Ectodermal cell (in vitro differentiated cells): ENCODE results near the gene FLNB.

ENCODE experiments used
- H3K27ac ChIP-seq: 2 replicates; pipeline ENCODE4 v1.7.0; 2013; ENCODE audit warnings: mild to moderate bottlenecking, low read depth, low read length; ENCODE audit not compliant: insufficient read depth, poor library complexity, severe bottlenecking
- H3K27me3 ChIP-seq: 2 replicates; pipeline ENCODE4 v1.7.0; 2013; ENCODE audit warnings: mild to moderate bottlenecking, low read length; ENCODE audit not compliant: insufficient read depth, control insufficient read depth, poor library complexity, severe bottlenecking
- H3K36me3 ChIP-seq: one replicate; pipeline ENCODE4 v1.7.0; 2013; ENCODE audit warnings: low read length; ENCODE audit not compliant: control insufficient read depth, insufficient read depth
- H3K4me1 ChIP-seq: one replicate; pipeline ENCODE4 v1.7.0; 2013; ENCODE audit warnings: low read length; ENCODE audit not compliant: control insufficient read depth, insufficient read depth
- H3K4me3 ChIP-seq: 2 replicates; pipeline ENCODE4 v1.7.0; 2013; ENCODE audit warnings: low read depth, low read length, control low read depth; ENCODE audit not compliant: insufficient read depth
- H3K9me3 ChIP-seq: 2 replicates; pipeline ENCODE4 v1.7.0; 2013; ENCODE audit warnings: mild to moderate bottlenecking, low read length, moderate library complexity; ENCODE audit not compliant: control insufficient read depth
- WGBS, 2 experiments: methylation state at CpG; one replicate each; pipeline ENCODE4 v1.1.7; 2013; ENCODE audit warnings: missing lambda C conversion rate in 2 of 2; 5-methylcytosine and 5-hydroxymethylcytosine counted together

Gene FLNB

GRCh38 chr3:58064923-58065638 is 56.9 kb downstream of the FLNB start:
- no peaks in the 10 kb centered on the region for H3K36me3 ChIP-seq
- no peaks in the 10 kb centered on the region for H3K9me3 ChIP-seq
- H3K27me3 ChIP-seq, result no peaks in the 10 kb centered on the region
- H3K4me3 ChIP-seq, result no peak overlapping the region
- no peak overlapping the region for H3K27ac ChIP-seq
- 94 to 96% methylated on average over 10 of the region's 10 CpGs for WGBS, 2 experiments
- peaks cover 16% of the 10 kb centered on the region for H3K4me1 ChIP-seq

- Histone ChIP-seq H3K27me3 (no peaks in the 10 kb centered on the region), H3K4me1 (peaks cover 16% of the 10 kb centered on the region), H3K27ac (no peak overlapping the region), H3K4me3 (no peak overlapping the region), H3K36me3 (no peaks in the 10 kb centered on the region), H3K9me3 (no peaks in the 10 kb centered on the region)
- 59 to 63% methylated on average over 6 of the region's 6 CpGs for WGBS, 2 experiments
Measured at GRCh38 chr3:58065700-58066167, 57.5 kb downstream of the FLNB start.

- H3K27ac ChIP-seq, result no peak overlapping the region
- H3K4me3 ChIP-seq, result no peak overlapping the region
- no peaks in the 10 kb centered on the region for H3K36me3 ChIP-seq
Measured at GRCh38 chr3:58066842-58067241, 58.6 kb downstream of the FLNB start.

GRCh38 chr3:58068122-58068809 is 60.0 kb downstream of the FLNB start:
- H3K9me3 ChIP-seq, result no peaks in the 10 kb centered on the region
- no peaks in the 10 kb centered on the region for H3K36me3 ChIP-seq
- no peak overlapping the region for H3K4me3 ChIP-seq
- H3K27me3 ChIP-seq, result no peaks in the 10 kb centered on the region
- H3K27ac ChIP-seq, result no peak overlapping the region
- peaks cover 5% of the 10 kb centered on the region for H3K4me1 ChIP-seq
- WGBS, 2 experiments, result 87 to 91% methylated on average over 2 of the region's 2 CpGs

More at GRCh38 chr3:58066842-58067241, 58.6 kb downstream of the FLNB start:
- peaks cover 16% of the 10 kb centered on the region for H3K4me1 ChIP-seq
- no peaks in the 10 kb centered on the region for H3K27me3 ChIP-seq
- no peaks in the 10 kb centered on the region for H3K9me3 ChIP-seq
- 61 to 62% methylated on average over 3 of the region's 3 CpGs for WGBS, 2 experiments

- Histone ChIP-seq H3K36me3 (no peaks in the 10 kb centered on the region), H3K27me3 (no peaks in the 10 kb centered on the region), H3K4me1 (no peaks in the 10 kb centered on the region), H3K4me3 (no peak overlapping the region), H3K9me3 (no peaks in the 10 kb centered on the region), H3K27ac (no peak overlapping the region)
- WGBS, 2 experiments, result 78 to 89% methylated on average over 6 to 7 of the region's 7 CpGs
Measured at GRCh38 chr3:58071480-58071971, 63.3 kb downstream of the FLNB start.

- H3K27me3 ChIP-seq, result no peaks in the 10 kb centered on the region
- H3K4me1 ChIP-seq, result no peaks in the 10 kb centered on the region
- 87 to 90% methylated on average over 14 of the region's 14 CpGs for WGBS, 2 experiments
- H3K36me3 ChIP-seq, result no peaks in the 10 kb centered on the region
- H3K9me3 ChIP-seq, result no peaks in the 10 kb centered on the region
- no peak overlapping the region for H3K4me3 ChIP-seq
- no peak overlapping the region for H3K27ac ChIP-seq
Measured at GRCh38 chr3:58072052-58072762, 64.0 kb downstream of the FLNB start.

- no peaks in the 10 kb centered on the region for H3K27me3 ChIP-seq
- H3K4me1 ChIP-seq, result no peaks in the 10 kb centered on the region
- 90 to 99% methylated on average over 3 of the region's 3 CpGs for WGBS, 2 experiments
- H3K27ac ChIP-seq, result no peak overlapping the region
- no peaks in the 10 kb centered on the region for H3K9me3 ChIP-seq
- H3K36me3 ChIP-seq, result no peaks in the 10 kb centered on the region
- H3K4me3 ChIP-seq, result no peak overlapping the region
Measured at GRCh38 chr3:58072763-58073130, 64.5 kb downstream of the FLNB start.

- Histone ChIP-seq H3K4me3 (no peak overlapping the region), H3K27me3 (no peaks in the 10 kb centered on the region), H3K27ac (no peak overlapping the region), H3K4me1 (no peaks in the 10 kb centered on the region), H3K9me3 (no peaks in the 10 kb centered on the region), H3K36me3 (no peaks in the 10 kb centered on the region)
- 96% methylated on average over 8 of the region's 8 CpGs for WGBS, 2 experiments
Measured at GRCh38 chr3:58073301-58074108, 65.3 kb downstream of the FLNB start.

- H3K27ac ChIP-seq, result no peak overlapping the region
- H3K9me3 ChIP-seq, result no peaks in the 10 kb centered on the region
- H3K27me3 ChIP-seq, result no peaks in the 10 kb centered on the region
- no peaks in the 10 kb centered on the region for H3K36me3 ChIP-seq
- WGBS, 2 experiments, result 94 to 95% methylated on average over 5 of the region's 5 CpGs
- no peak overlapping the region for H3K4me3 ChIP-seq
- no peaks in the 10 kb centered on the region for H3K4me1 ChIP-seq
Measured at GRCh38 chr3:58074116-58074715, 66.0 kb downstream of the FLNB start.
